ENCODE data around the gene ZMIZ1.

The ZMIZ1 gene

DNA sequence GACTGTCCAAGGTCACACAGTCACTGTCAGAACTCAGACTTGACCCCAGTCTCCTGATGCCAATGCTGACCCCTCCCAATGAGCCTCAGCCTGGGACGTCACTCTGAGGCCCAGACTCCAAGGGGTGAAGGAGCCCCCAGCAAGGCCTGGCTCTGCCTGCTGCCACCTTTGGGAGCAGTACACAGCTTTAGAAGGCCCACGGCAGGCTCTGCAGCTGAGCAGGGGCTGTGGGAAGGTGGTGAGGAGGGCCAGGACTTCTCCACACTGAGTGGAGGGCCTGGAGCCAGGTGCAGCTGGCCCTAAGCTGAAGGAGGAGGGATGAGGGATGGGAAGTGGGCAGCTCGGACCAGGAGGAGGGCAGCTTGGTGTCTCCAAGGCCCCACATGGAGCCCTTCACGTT is 23.9 kb upstream of the ZMIZ1 start:
- Histone ChIP-seq H2BK15ac (replicated peaks; ENCODE audit: low read depth) (no peak overlapping the region), H3K79me2 (ENCODE audit: control insufficient read depth, insufficient read depth, low read length) (no peaks in the 10 kb centered on the region), H3K27me3 (ENCODE audit: insufficient read depth, low read length, poor library complexity) (no peaks in the 10 kb centered on the region), H3K23ac (ENCODE audit: low read length) (no peak overlapping the region), H2BK5ac (ENCODE audit: low read length) (no peak overlapping the region), H2BK120ac (ENCODE audit: low read depth, low read length) (no peak overlapping the region), H3K4me3 (ENCODE audit: low read length) (no peak overlapping the region), H4K8ac (ENCODE audit: low read depth, low read length) (no peak overlapping the region), H3K4me1 (ENCODE audit: control insufficient read depth, low read depth, low read length) (peaks cover 12% of the 10 kb centered on the region), H2AK5ac (ENCODE audit: low read length) (no peak overlapping the region), H3K36me3 (ENCODE audit: control insufficient read depth, insufficient read depth, low read length) (no peaks in the 10 kb centered on the region), H3K27ac (ENCODE audit: low read depth, low read length) (no peak overlapping the region), H4K5ac (ENCODE audit: low read length) (no peak overlapping the region), H3K18ac (ENCODE audit: low read length) (no peak overlapping the region), H3K79me1 (ENCODE audit: low read length) (no peaks in the 10 kb centered on the region), H3K4ac (ENCODE audit: low read depth, low read length) (no peak overlapping the region), H3K56ac (ENCODE audit: low read length) (no peak overlapping the region), H3K4me2 (ENCODE audit: low read length) (no peak overlapping the region), H3K9ac (ENCODE audit: low read length) (no peak overlapping the region)
- no CpG with 5 or more reads among the region's 4 CpGs for WGBS (ENCODE audit: extremely low coverage, insufficient coverage, low lambda C conversion rate)
- no peak for DNase-seq

- Histone ChIP-seq H3K4ac (ENCODE audit: low read depth, low read length) (no peak overlapping the region), H3K4me2 (ENCODE audit: low read length) (no peak overlapping the region), H3K18ac (ENCODE audit: low read length) (no peak overlapping the region), H4K8ac (ENCODE audit: low read depth, low read length) (no peak overlapping the region), H2BK5ac (ENCODE audit: low read length) (no peak overlapping the region), H3K79me1 (ENCODE audit: low read length) (no peaks in the 10 kb centered on the region), H3K9ac (ENCODE audit: low read length) (no peak overlapping the region), H3K56ac (ENCODE audit: low read length) (peak overlapping the region; percentile 15), H3K27me3 (ENCODE audit: insufficient read depth, low read length, poor library complexity) (no peaks in the 10 kb centered on the region), H4K5ac (ENCODE audit: low read length) (no peak overlapping the region), H3K79me2 (ENCODE audit: control insufficient read depth, insufficient read depth, low read length) (no peaks in the 10 kb centered on the region), H2AK5ac (ENCODE audit: low read length) (no peak overlapping the region), H3K4me3 (ENCODE audit: low read length) (no peak overlapping the region), H3K27ac (ENCODE audit: low read depth, low read length) (no peak overlapping the region), H3K36me3 (ENCODE audit: control insufficient read depth, insufficient read depth, low read length) (no peaks in the 10 kb centered on the region), H2BK120ac (ENCODE audit: low read depth, low read length) (no peak overlapping the region), H3K4me1 (ENCODE audit: control insufficient read depth, low read depth, low read length) (peaks cover 20% of the 10 kb centered on the region), H3K23ac (ENCODE audit: low read length) (no peak overlapping the region), H2BK15ac (replicated peaks; ENCODE audit: low read depth) (no peak overlapping the region)
- WGBS (ENCODE audit: extremely low coverage, insufficient coverage, low lambda C conversion rate) = no CpG with 5 or more reads among the region's 9 CpGs
- DNase-seq = no peak
Observed at GRCh38 chr10:79045566-79046175, 23.1 kb upstream of the ZMIZ1 start.

GRCh38 chr10:79046326-79046725 is 22.4 kb upstream of the ZMIZ1 start:
- no peak for DNase-seq
- Histone ChIP-seq H3K56ac (ENCODE audit: low read length) (no peak overlapping the region), H3K18ac (ENCODE audit: low read length) (no peak overlapping the region), H3K4me2 (ENCODE audit: low read length) (no peak overlapping the region), H2BK15ac (replicated peaks; ENCODE audit: low read depth) (no peak overlapping the region), H3K79me1 (ENCODE audit: low read length) (no peaks in the 10 kb centered on the region), H2BK120ac (ENCODE audit: low read depth, low read length) (no peak overlapping the region), H3K4me3 (ENCODE audit: low read length) (no peak overlapping the region), H3K79me2 (ENCODE audit: control insufficient read depth, insufficient read depth, low read length) (no peaks in the 10 kb centered on the region), H2BK5ac (ENCODE audit: low read length) (no peak overlapping the region), H3K36me3 (ENCODE audit: control insufficient read depth, insufficient read depth, low read length) (no peaks in the 10 kb centered on the region), H3K27ac (ENCODE audit: low read depth, low read length) (no peak overlapping the region), H3K4me1 (ENCODE audit: control insufficient read depth, low read depth, low read length) (peaks cover 27% of the 10 kb centered on the region), H3K4ac (ENCODE audit: low read depth, low read length) (no peak overlapping the region), H2AK5ac (ENCODE audit: low read length) (no peak overlapping the region), H3K9ac (ENCODE audit: low read length) (no peak overlapping the region), H4K8ac (ENCODE audit: low read depth, low read length) (no peak overlapping the region), H3K23ac (ENCODE audit: low read length) (no peak overlapping the region), H3K27me3 (ENCODE audit: insufficient read depth, low read length, poor library complexity) (no peaks in the 10 kb centered on the region), H4K5ac (ENCODE audit: low read length) (no peak overlapping the region)
- WGBS (ENCODE audit: extremely low coverage, insufficient coverage, low lambda C conversion rate) = no CpG with 5 or more reads among the region's 9 CpGs

DNA sequence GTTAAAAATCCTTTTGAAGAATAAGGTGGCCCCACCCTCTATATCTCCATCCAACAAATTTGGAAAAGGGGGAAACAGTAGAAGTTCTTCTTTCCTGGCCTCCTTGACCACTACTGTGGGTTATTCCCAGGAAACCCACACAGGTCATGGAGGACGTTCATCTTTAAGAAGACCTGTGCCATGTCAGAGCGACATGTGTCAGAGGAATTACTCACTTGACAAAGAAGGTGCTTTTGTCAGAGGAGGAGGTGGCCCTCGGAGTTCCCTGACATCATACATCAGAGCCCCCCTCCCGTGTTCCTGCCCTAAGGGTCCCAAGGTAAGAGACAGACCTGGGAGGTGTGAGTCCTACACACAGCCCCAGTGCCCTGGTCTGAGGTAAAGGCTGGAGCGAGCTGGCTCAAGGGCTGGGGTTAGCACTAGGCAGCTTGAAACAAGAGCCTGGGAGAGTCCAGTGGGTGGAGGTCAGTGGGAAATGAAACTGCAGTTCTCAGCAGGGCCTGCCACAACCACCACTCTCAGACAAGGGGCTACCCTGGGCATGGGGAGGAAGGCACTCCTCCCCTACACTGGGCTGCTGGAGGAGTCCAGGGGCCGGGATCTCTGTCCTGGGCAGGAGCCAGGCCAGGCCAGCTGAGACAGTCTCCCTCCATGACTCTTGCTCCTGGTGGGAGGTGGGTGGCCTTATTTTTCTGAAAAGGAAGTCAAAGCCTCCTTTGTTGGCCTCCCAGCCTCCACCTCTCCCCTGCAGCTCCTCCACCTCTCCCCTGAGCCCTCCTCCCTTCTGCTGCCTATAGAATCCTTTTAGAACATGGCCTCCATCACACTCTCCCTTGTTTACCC is 21.8 kb upstream of the ZMIZ1 start:
- H2BK15ac ChIP-seq (replicated peaks; ENCODE audit: low read depth) = no peak overlapping the region
- H3K27me3 ChIP-seq (ENCODE audit: insufficient read depth, low read length, poor library complexity) = no peaks in the 10 kb centered on the region
- no peaks in the 10 kb centered on the region for H3K79me2 ChIP-seq (ENCODE audit: control insufficient read depth, insufficient read depth, low read length)
- H3K56ac ChIP-seq (ENCODE audit: low read length) = peak overlapping the region; percentile 47
- no CpG with 5 or more reads among the region's 6 CpGs for WGBS (ENCODE audit: extremely low coverage, insufficient coverage, low lambda C conversion rate)
- H3K9ac ChIP-seq (ENCODE audit: low read length) = no peak overlapping the region
- no peak overlapping the region for H2BK120ac ChIP-seq (ENCODE audit: low read depth, low read length)
- H3K4me2 ChIP-seq (ENCODE audit: low read length) = no peak overlapping the region
- H3K79me1 ChIP-seq (ENCODE audit: low read length) = no peaks in the 10 kb centered on the region
- no peak overlapping the region for H4K8ac ChIP-seq (ENCODE audit: low read depth, low read length)
- H3K4me3 ChIP-seq (ENCODE audit: low read length) = no peak overlapping the region
- no peak overlapping the region for H3K18ac ChIP-seq (ENCODE audit: low read length)
- H4K5ac ChIP-seq (ENCODE audit: low read length) = no peak overlapping the region
- no peak overlapping the region for H3K23ac ChIP-seq (ENCODE audit: low read length)
- no peak overlapping the region for H2BK5ac ChIP-seq (ENCODE audit: low read length)
- H3K27ac ChIP-seq (ENCODE audit: low read depth, low read length) = no peak overlapping the region
- H3K4me1 ChIP-seq (ENCODE audit: control insufficient read depth, low read depth, low read length) = peaks cover 33% of the 10 kb centered on the region
- H3K36me3 ChIP-seq (ENCODE audit: control insufficient read depth, insufficient read depth, low read length) = no peaks in the 10 kb centered on the region
- no peak overlapping the region for H3K4ac ChIP-seq (ENCODE audit: low read depth, low read length)
- H2AK5ac ChIP-seq (ENCODE audit: low read length) = no peak overlapping the region
- DNase-seq = no peak

DNA sequence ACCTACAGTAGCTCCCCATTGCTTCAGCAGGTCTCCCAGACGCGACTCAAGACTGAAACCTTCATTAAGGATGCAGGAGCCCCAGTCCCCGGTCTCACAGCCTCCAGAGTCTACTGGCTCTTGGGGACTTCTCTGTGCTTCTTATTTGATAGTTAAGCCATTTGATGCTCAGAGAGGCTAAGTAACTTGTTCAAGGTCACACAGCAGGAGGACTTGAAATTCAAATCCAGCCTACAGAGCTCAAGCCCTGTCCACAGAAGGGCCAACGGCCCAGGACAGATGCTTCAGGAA is 21.2 kb upstream of the ZMIZ1 start:
- no peak overlapping the region for H4K5ac ChIP-seq (ENCODE audit: low read length)
- DNase-seq = no peak

More for the DNA sequence above, 21.2 kb upstream of the ZMIZ1 start:
- no peak overlapping the region for H3K4me3 ChIP-seq (ENCODE audit: low read length)
- H3K18ac ChIP-seq (ENCODE audit: low read length) = peak overlapping the region; percentile 51
- H2BK5ac ChIP-seq (ENCODE audit: low read length) = peak overlapping the region; percentile 86
- H3K4me1 ChIP-seq (ENCODE audit: control insufficient read depth, low read depth, low read length) = peaks cover 33% of the 10 kb centered on the region
- H3K4ac ChIP-seq (ENCODE audit: low read depth, low read length) = no peak overlapping the region
- H3K27ac ChIP-seq (ENCODE audit: low read depth, low read length) = no peak overlapping the region
- H3K4me2 ChIP-seq (ENCODE audit: low read length) = no peak overlapping the region
- H3K27me3 ChIP-seq (ENCODE audit: insufficient read depth, low read length, poor library complexity) = no peaks in the 10 kb centered on the region
- no peak overlapping the region for H4K8ac ChIP-seq (ENCODE audit: low read depth, low read length)
- no peak overlapping the region for H2BK120ac ChIP-seq (ENCODE audit: low read depth, low read length)
- no peaks in the 10 kb centered on the region for H3K79me2 ChIP-seq (ENCODE audit: control insufficient read depth, insufficient read depth, low read length)
- peak overlapping the region; percentile 71 for H3K23ac ChIP-seq (ENCODE audit: low read length)
- no peaks in the 10 kb centered on the region for H3K36me3 ChIP-seq (ENCODE audit: control insufficient read depth, insufficient read depth, low read length)
- no peaks in the 10 kb centered on the region for H3K79me1 ChIP-seq (ENCODE audit: low read length)
- no peak overlapping the region for H3K9ac ChIP-seq (ENCODE audit: low read length)
- peak overlapping the region; percentile 90 for H2AK5ac ChIP-seq (ENCODE audit: low read length)
- no peak overlapping the region for H2BK15ac ChIP-seq (replicated peaks; ENCODE audit: low read depth)
- H3K56ac ChIP-seq (ENCODE audit: low read length) = peak overlapping the region; percentile 88
- no CpG with 5 or more reads among the region's 4 CpGs for WGBS (ENCODE audit: extremely low coverage, insufficient coverage, low lambda C conversion rate)

Data from mesendoderm (in vitro differentiated cells).